GM19438 (cell line): Measurements from ENCODE around the gene YAF2.
"Not testable (repeated sequence)": the region's sequence is repeated elsewhere in the genome, so short reads cannot be mapped to it uniquely, and the experiment has no call there.

ENCODE experiments used
- ATAC-seq: cut with Tn5 transposase; IDR thresholded peaks from one replicate; pipeline ENCODE4 v1.9.1; 2021; ENCODE audit warnings: low read depth; ENCODE audit not compliant: unreplicated experiment

Gene YAF2

GRCh38 chr12:42255221-42255865 lies 17.3 kb upstream of the YAF2 start:
- no peak for ATAC-seq

- ATAC-seq, result not testable (repeated sequence)
These were observed 14.6 kb upstream of the YAF2 start for GRCh38 chr12:42252645-42253044.

GRCh38 chr12:42249033-42249432 lies 11.0 kb upstream of the YAF2 start:
- ATAC-seq, result not testable (repeated sequence)

- no peak for ATAC-seq
These were observed 2.2 kb upstream of the YAF2 start for GRCh38 chr12:42240131-42240750.

- peak; percentile 35 for ATAC-seq
These were observed 202 bp downstream of the YAF2 start for GRCh38 chr12:42237853-42238239.

GRCh38 chr12:42237052-42237852 lies 796 bp downstream of the YAF2 start:
- peak; percentile 72 for ATAC-seq

- no peak for ATAC-seq
These were observed 2.0 kb downstream of the YAF2 start for GRCh38 chr12:42236017-42236416.

- no peak for ATAC-seq
These were observed 2.6 kb downstream of the YAF2 start for GRCh38 chr12:42235426-42235825.

- no peak for ATAC-seq
These were observed 3.1 kb downstream of the YAF2 start for GRCh38 chr12:42234970-42235369.

GRCh38 chr12:42227525-42227924 lies 10.5 kb downstream of the YAF2 start:
- not testable (repeated sequence) for ATAC-seq

- not testable (repeated sequence) for ATAC-seq
These were observed 13.5 kb downstream of the YAF2 start for GRCh38 chr12:42224501-42224900.

GRCh38 chr12:42222724-42223123 lies 15.3 kb downstream of the YAF2 start:
- no peak for ATAC-seq

GRCh38 chr12:42221726-42222125 lies 16.3 kb downstream of the YAF2 start:
- ATAC-seq, result no peak

- no peak for ATAC-seq
These were observed 20.4 kb downstream of the YAF2 start for GRCh38 chr12:42217656-42218055.

GRCh38 chr12:42216737-42217136 lies 21.3 kb downstream of the YAF2 start:
- no peak for ATAC-seq

GRCh38 chr12:42215759-42216158 lies 22.3 kb downstream of the YAF2 start:
- ATAC-seq, result not testable (repeated sequence)

GRCh38 chr12:42213954-42214426 lies 24.1 kb downstream of the YAF2 start:
- ATAC-seq, result no peak

- no peak for ATAC-seq
These were observed 25.0 kb downstream of the YAF2 start for GRCh38 chr12:42213023-42213422.

GRCh38 chr12:42208574-42208973 lies 29.5 kb downstream of the YAF2 start:
- ATAC-seq, result no peak

- no peak for ATAC-seq
These were observed 33.2 kb downstream of the YAF2 start for GRCh38 chr12:42204819-42205218.

- no peak for ATAC-seq
These were observed 33.7 kb downstream of the YAF2 start for GRCh38 chr12:42204362-42204761.
